ENCODE results near the gene MOBP. TPM values are rescaled to one million over a fixed set of nuclear protein-coding genes. Genes with fewer than 3 reads are reported as not detected.

The MOBP gene
- polyA plus RNA-seq, 1 donor, result 0.05 TPM

DNA sequence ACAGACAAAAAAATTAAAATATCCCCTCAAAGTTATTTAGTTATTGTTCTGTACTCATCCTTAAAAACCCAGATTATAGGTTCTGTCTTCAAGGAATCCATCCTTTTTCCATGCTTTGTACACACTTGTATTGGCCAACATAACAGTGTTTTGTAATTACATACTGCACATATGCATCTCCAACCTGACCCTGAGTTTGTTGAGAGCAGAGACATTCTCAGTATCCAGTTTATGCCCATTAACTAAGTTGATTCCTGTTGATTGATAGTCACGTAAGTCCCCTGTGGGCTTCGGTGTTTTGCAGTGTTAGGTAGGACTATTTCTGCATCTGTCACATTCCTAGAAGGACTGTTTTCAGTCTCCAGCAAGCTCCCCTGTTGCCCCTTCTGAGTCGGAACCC, 33.6 kb downstream of the MOBP start:
- DNase-seq, result no peak

DNA sequence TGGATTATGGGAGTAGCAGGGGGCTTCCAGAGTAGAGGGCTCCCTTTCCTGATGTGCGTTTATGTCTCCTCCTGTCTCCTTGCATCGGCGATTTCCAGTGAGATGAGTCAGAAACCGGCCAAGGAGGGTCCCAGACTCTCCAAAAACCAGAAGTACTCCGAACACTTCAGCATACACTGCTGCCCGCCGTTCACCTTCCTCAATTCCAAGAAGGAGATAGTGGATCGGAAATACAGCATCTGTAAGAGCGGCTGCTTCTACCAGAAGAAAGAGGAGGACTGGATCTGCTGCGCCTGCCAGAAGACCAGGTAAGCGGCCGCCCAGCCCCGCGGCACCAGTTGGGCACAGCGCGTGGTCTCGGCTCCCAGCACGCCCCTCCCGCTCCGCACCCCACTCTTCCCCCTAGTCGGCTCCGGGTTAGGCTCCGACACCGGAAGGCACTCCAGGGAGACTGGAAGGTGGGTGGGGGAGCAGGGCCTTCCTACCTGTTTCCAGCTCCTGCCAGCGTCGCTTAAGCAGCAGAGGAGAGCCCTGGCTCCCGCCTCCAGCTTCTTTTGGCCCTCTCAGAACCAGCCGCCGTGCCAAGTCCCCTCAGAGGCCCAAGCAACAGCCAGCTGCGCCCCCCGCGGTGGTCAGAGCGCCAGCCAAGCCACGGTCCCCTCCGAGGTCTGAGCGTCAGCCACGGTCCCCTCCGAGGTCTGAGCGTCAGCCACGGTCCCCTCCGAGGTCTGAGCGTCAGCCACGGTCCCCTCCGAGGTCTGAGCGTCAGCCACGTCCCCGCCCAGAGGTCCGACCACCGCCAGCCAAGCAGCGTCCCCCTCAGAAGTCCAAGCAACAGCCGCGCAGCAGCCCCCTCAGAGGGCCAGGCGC, 34.7 kb downstream of the MOBP start:
- no peak for DNase-seq

DNA sequence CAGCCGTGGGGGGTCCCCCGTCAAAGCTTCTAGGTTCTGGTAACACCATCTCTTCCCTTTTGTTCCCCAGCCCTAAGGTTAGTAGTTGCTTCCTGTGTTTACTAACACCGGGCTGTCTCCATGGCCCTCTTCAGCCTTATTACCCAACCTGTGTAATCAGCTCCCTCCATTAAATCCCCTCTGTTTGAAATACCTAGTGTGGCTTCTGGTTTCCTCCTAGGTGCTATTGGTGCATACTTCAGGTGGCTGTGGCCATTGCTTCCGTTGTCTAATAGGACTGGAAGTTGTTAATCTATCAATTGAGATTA, 35.3 kb downstream of the MOBP start:
- DNase-seq, result no peak

DNA sequence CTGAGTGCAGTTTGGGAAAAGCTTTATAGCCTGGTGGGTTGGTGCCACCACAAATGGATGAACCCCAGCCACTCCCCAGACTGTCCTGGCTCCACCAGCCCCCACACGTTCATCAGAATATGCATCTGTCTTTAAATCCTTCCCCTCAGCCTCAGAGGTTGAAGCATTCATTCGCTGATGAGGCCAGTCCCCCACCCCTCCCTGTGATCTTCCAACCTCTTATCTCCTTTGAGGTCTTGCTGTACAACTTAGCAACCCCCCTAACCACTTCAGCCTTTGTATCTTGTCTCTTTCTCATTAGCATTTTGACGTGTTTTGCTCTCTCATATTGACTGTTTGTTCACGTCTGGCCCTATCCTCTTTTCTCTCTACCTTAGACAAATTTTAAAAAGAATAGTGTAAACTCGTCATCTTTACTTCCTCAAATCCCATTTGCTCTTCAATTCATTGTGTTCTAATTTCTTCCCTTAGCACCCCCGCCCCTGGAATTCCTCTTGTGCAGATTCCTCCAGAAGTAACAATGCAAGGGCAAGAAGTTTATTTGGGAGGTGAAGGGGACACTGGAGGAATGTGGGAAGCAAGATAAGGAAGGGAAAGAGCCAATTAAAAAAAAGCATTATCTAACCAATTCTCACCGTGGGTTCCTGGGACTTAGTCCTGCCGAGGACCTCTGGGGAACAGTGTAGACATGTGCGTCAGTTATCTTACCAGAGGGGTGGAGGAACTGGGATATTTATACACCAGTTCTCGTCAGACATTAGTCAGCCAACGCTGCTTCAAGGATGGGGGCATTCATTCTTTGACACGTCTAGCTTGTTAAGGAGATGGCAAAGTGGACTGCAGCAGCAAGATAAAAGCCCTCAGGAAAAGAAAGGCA, 38.6 kb downstream of the MOBP start:
- DNase-seq, result no peak

DNA sequence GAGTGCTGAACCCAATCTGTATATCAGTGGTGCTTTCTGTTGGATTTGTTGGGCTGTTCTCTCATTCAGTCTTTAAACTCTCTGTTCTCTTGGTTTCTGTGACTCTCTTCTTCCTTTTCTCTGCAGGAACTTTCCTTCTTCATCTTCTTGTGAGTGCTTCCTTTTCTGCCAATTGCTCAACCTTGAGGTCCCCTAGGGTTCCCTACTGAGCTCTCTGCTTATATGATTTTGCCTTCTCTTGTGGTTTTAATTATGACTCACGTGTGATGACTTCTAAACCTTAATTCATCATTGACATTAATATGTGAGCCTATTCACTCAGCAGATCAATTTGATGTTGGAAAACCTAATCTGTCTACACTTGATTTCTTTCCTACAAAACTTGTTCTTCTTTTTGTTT, 39.4 kb downstream of the MOBP start:
- no peak for DNase-seq

DNA sequence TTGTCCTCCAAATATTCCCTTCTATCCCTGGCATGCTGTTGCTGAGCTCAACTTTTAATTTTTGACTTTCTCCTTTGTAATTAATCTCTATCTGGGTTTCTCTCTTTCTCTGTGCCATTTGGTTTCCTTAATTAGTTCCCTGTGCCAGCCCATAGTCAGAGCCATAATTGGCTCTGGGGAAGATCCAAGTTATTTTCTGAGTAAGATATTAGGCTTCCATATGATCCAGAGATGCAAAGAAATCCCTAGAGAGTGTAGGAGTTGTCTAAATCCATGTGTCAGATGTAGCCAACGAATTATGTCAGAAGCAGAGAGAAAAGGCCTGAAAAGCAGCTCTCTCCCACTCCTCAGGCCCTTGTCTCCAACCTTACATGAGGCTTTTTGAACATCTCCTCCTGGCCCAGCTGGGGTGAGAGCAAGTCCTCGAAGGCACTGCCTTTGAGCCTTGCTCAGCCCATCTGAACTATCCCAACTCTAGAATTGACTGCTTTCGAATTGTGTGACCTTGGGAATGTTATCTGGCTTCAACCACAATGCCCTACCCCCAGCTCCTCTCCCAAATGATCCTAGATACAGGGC, 46.4 kb downstream of the MOBP start:
- no peak for DNase-seq

DNA sequence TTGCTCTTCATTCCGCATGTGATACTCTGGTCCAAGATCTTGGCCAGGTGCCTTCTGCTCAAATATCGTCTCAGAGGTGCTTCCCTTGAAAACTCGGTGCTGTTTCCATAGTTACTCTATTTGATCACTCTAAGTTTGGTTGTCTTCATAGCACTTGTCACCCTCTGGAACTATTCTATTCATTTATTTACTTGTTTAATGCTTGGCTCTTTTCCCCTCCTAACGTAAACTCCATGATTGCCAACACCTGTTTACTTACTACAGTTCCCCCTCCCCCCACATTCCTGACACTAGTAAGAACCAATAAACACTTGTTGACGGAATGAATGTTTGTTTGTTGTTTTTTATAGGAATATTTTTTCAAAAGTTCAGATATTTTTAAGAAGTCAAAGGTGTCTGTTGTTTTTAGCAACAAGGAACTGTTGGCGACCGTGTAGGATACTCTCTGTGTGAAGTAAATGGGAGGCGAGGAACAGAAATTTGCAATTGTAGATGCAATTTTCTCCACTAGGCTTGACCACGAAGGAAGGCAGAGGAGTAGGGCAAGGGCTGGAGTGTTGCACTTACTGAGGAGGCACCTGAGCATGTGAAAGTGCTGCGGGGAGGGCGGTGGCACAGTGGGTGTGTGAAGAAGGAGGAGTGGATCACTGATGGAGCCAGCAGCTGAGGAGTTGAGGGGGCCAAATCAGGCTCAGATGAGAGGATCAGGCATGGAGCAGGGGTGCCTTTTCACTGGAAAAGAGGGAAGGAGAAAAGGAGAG, 48.4 kb downstream of the MOBP start:
- no peak for DNase-seq

DNA sequence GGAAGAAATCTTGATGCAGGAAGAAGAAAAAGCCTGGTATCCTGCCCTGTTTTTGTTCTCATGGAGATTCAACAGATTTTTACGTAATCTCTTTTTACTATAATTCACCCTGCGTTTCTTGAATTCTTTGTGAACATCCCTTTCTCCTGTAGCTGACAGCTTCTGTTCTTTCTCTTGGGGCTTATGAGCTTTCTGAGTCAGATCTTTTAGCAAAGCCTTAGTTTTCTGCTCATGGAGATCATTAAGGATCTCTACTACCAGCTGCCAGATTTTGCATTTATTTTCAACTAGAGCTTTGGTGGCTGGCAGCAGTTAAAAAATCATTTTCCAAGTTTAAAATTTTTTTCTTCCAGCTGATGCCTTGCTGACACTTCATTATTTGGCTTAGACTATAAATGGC, 51.6 kb downstream of the MOBP start:
- DNase-seq, result no peak

DNA sequence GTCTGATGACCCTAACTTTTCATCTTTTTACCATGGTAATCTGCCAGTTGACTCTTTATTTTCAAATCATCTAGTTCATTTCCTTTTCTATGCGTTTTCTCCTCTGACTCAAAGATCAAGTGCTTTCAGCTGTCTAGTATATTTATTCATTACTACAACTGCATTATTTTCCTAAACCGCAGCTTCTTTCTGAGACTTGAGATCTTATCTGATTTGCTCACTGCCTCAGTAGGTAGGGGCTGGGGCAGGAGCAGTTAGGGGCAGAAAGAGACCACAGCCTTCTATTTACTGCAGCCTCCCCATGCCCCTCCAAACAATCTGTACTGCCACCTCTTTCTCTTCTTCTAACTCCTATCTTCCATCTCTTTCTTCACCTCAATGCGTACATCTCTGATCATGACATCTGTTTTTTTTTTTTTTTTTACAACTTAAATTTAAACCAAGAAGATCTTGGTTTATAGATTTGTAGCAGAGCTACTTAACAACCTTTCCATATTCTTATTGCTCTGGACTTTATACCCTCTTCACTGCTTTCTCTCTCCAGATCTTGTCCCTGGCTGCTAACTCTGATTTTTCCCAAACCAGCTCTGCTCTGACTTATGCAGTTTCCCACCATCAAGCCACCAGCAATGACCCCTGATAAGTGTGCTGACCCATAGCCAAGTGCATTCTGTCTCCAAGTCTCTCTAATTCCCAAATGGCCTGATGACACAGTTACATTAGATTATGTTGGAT, 52.2 kb downstream of the MOBP start:
- DNase-seq, result no peak

DNA sequence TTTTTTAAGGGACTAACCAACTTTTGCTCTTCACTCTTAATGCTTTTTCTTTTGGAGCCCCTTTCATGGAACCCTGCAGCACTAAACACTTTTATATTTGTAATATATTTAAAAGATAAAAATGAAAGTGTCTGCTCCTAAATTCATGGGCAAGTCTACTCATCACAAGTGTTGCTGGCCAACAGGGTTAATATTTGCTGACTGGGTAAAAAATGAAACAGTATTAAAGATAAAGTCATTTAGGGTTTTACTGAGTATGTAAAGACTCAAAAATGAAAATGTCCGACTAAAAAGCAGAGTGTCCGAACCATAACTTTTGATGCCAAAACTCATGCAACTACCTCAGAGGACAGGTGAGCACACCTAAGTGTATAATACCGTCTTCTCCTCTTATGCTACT, 54.0 kb downstream of the MOBP start:
- DNase-seq, result no peak

DNA sequence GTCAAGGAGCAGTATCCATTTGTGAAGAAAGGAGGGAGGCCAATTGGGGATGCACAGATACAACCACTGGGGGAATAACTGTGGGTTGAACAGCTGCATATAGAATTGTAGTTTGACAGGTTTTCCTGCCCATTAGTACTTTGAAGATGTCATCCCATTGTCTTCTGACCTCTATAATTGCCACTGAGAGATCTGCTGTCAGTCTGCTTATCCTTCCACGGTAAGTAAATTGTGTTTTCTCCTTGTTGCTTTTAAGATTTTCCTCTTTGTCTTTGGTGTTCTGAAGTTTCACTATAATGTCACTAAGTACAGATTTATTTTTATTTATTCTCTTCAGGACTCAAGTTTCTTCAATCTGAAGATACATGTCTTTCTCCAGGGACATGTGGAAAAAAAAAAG, 56.6 kb downstream of the MOBP start:
- no peak for DNase-seq

DNA sequence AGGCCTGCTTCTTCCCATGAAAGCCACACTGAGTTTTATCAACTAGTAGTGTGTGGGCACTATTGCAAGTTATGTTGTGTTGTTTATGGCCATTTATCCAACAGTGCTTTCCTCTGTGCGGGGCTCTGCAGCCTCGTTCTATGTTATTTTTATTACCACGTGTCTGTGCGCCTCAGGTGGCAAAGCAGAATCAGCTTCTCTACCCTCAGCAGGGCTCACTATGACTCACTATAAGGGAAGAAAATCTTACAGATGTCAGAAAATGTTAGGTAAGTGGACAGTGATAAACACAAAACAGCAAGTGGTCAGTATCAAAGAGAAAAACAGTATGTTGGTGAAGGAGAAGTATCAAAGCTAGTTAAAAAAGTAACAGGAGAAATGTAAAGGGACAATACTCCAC, 61.4 kb downstream of the MOBP start:
- no peak for DNase-seq

DNA sequence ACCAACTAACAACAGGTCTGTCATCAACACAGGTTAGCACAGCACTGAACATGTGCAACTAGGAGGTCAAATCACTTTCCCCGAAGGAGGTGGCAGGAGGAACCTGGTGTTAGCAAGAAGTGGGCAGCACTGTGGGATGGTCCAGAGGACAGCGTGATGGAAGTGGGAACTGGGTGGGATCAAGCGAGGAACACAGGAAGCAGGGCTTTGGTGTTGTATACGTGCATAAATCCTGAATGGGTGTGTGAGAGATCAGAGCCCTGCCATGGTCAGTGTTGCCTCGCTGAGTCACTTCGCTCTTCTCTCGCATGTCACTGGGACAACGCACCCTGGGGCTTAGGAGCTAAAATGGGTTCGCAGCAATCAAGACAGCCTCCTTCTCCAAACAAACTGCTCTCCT, 62.1 kb downstream of the MOBP start:
- DNase-seq, result no peak

DNA sequence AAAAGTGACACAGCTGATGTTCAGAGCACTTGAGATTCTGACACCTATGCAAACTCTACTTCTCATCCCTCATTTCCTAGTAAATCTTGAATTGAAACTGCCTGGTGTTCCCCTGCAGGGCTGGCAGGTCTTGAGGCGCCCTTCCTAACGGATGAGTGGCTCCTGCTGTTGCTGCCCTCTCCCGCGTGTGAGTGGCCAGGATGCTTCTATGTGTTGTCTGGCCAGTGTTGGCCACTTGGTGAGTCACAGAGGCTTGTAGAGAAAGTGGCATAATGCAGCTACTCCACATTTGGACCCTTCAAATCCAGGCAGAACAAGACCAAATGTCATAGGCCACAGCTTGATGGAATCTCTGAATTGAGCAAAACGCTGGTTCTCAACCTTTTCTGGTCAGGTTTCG, 63.6 kb downstream of the MOBP start:
- DNase-seq, result no peak

DNA sequence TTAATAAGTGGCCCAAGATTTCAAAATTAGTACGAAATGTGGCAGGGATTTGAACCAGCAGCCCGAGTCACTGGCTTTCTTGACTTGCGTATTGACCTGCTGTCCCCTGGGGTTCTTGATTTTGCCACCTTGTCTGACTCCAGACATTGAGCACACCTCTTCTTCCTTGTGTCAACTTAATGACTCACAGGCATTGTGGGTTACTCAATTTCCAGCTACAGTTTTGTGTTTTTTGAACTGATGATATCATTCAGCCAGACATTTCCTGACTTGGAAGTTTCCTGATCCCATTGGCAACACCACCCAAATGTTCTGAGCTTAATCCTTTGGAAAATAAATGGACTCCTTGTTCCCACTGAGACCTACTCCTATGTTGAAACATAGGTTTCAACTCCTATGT, 64.2 kb downstream of the MOBP start:
- no peak for DNase-seq

DNA sequence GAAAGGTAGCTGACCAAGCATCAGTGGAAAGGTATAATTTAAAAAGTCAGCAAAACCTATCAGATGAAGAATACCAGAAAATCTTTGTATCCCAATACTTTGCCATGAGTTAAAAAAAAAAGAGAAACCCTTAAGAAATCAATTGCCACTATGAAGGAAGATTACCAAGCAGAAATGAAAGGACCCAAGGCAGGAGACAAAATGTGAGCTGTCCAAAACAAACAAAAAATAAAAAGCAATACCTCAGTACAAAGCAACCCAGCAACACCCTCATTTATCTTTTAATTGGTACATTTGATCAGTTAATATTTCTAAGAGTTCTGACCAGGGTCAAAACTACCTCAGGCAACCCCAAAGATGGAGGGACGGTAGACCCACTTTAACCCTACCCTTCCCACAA, 65.3 kb downstream of the MOBP start:
- DNase-seq, result no peak

DNA sequence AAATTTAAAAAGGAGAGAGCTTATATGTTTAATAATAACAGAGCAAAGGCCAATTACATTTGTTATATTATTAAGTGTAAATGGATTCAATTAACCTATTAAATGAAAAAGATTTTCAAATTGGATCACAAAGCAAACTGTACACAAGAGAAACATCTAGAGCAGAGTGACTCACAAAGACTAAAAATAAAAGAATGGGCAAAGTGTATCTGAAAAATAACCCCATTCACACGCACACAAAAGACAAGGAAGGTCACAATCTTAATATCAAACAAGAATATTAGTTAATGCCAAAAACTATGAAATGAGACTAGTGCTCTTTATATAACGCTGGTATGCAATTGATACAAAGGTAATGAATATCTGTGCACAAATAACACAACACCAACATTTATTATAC, 65.7 kb downstream of the MOBP start:
- no peak for DNase-seq

DNA sequence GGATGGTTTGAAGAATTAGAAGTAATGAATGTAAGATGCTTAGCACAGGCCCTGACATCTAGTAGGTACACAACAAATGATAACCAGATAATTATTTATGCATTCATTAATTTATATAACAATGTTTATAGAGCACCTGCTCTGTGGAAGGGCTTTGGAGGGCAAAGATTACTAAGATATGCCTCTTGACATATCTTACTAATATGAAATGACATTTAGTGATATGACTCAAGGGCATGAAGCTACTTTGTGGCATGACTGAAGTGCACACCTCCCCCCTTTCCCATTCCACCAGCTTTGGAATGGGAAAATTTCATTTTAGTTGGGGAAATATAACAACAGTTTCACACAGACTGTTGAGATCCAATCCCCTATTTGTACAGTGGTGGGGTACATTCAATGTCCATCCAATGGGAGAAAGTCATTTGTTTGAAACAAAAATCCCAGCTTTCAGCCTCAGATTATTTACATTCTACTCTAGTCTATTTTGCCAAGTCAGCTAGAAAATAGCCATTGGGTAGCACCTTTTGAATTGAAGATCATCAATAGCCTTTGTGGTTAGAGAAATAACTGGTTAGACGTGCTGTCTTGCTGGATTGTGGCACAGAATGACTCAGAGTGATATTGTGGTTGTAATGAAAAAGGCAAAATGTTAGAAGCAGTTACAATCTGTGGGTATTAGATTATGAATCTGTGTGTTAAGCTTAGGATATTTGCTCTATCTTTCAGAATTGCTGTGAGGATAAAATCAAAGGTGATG, 72.9 kb downstream of the MOBP start:
- no peak for DNase-seq

DNA sequence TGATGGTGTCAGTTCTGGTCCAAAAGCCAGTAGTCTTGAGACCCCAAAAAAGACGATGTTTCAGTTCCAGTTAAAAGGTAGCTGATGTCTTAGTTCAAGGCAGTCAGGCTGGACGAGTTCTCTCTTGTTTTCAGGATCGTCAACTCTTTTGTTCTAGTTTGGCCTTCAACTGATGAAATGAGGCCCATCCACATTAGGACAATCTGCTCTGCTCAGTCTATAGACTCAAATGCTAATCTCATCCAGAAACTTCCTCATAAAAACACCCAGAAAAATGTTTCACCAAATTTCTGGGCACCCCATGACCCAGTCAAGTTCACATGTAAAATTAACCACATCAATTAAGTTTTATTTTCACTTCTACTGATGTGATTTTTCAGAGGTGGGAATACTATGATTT, 74.0 kb downstream of the MOBP start:
- no peak for DNase-seq

DNA sequence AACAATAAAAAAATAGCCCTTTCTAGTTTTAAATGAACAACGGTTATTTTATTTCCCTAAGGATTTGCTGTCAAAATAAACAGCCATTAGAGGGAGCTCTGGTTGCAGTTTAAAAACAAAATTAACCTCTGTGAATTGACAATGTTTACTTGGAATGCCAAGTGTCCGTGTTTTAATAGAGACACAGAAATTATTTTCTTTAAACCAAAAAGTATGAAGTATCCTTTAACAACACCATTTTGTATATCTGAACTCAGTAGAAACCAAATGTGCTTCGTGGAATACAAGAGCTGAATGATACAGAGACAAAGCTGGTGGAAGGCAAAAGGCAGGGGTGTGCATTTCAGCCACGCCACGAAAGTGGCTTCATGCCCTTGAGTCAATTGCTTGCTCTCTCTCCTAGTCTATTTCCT, 74.4 kb downstream of the MOBP start:
- DNase-seq, result no peak

DNA sequence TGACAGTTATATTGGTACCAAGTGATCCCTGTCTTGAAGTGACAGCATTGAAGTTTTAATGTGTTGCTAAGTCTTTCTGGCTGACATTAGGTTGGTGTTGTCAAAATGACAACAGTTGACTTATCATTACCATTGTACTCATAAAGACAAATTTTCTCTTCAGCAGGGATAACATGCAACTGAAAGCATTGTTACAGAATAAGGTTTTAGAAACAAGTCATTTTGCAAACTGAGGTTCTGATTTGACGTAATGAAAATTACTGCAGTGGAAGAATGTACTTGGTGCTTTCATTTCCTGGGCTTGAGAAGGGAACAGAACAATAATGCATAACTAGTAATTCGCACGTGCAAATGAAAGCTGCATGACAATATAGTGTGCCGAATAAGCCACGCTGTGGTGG, 75.1 kb downstream of the MOBP start:
- no peak for DNase-seq
